Pancreas (tissue), 10 donors: Measurements from ENCODE around the gene TFF3. TPM values are rescaled to one million over a fixed set of nuclear protein-coding genes. Genes with fewer than 3 reads are reported as not detected.
A peak's percentile ranks its signal among the peaks of the same experiment; 100 is the strongest.

Experiments
- ATAC-seq, 4 donors: fragments of 200-7000 bp; cut with Tn5 transposase; one replicate each; pipeline versions ENCODE4 v1.8.0 to v1.9.1; 2020; ENCODE audit warnings: mild to moderate bottlenecking in 4 of 4, moderate library complexity in 4 of 4
- DNase-seq, 6 donors: peaks; one replicate each; pipeline ENCODE4 v3.0.0-alpha.2; 2020
- FAIRE-seq: peaks from 2 replicates; lab custom pipeline; 2012; peaks lifted over from hg19 to GRCh38; lab: Jason Lieb, UNC
- H3K27ac ChIP-seq, 4 donors: fragments of 200-600 bp; sonication (generic); 1 replicate in 3 of 4; 2 replicates in 1 of 4; pipeline versions ENCODE4 v1.5.0 to v1.8.0; 2020
- H3K27me3 ChIP-seq, 4 donors: fragments of 200-600 bp; one replicate each; pipeline ENCODE4 v1.8.0; 2021
- H3K36me3 ChIP-seq, 3 donors: fragments of 200-600 bp; sonication (generic) in 1 of 3; one replicate each; pipeline versions ENCODE4 v1.5.0 to v1.8.0; 2020 to 2021
- H3K4me1 ChIP-seq, 3 donors: fragments of 200-600 bp; one replicate each; pipeline ENCODE4 v1.8.0; 2021
- H3K4me3 ChIP-seq, 4 donors: fragments of 200-600 bp; sonication (generic) in 2 of 4; one replicate each; pipeline versions ENCODE4 v1.5.0 to v1.8.0; 2020 to 2021
- H3K9me3 ChIP-seq, 4 donors: fragments of 200-600 bp; one replicate each; pipeline ENCODE4 v1.8.0; 2021
- WGBS, 2 donors: extraction: QIAGEN DNeasy Blood & Tissue Kit; methylation state at CpG; one replicate each; pipeline ENCODE4 v1.1.7; 2013; 5-methylcytosine and 5-hydroxymethylcytosine counted together
- intact Hi-C, 3 donors: fragments of 100-400 bp; cut with DNase I; formaldehyde crosslinking; loops; one replicate each; pipeline versions ENCODE4 v1.11.1 to v1.14.2; 2022
- polyA plus RNA-seq, 2 donors: library from polyadenylated mRNA; stranded (reverse); fragments of 200-250 nt; gene quantifications; one replicate each; pipeline ENCODE4 v1.2.3, GENCODE V29; 2013
- total RNA-seq, 6 donors: library from RNA; stranded (reverse); fragmentation: NEBNext Ultra II Directional in 4 of 6; extraction: Animal tissue kit (Norgen Biotek cat#: 25700) in 4 of 6; gene quantifications; one replicate each; pipeline versions ENCODE4 v1.2.1 to v1.2.4, GENCODE V29; 2021 to 2023
- TF ChIP-seq, protein P1 (sequence below), 4 donors: fragments of 200-600 bp; sonication (generic) in 3 of 4; IDR thresholded peaks; one replicate each; pipeline versions ENCODE4 v1.5.0 to v1.8.0; 2021; ENCODE audit warnings: antibody characterized with exemption in 4 of 4
- donor health status: healthy with polysubstance abuse.
- donor health status: DM: no; HTN: no; CAD: no; lungs with moderate emphysema.
- donor health status: DM: no; HTN: no; CAD: no.
- donor health status: control.
- donor health status: control.
- donor health status: Bipolar disorder and iron deficiency.
- donor health status: DM: yes; HTN: yes; CAD: no.
- donor health status: DM: no; HTN: no; CAD: no.
- donor health status: DM: no; HTN: no; CAD: no.
- donor health status: DM: yes; HTN: yes; CAD: no.

The TFF3 gene
- total and polyA plus RNA-seq, 8 donors = 5.9 to 51.9 (median 11.3) TPM

DNA sequence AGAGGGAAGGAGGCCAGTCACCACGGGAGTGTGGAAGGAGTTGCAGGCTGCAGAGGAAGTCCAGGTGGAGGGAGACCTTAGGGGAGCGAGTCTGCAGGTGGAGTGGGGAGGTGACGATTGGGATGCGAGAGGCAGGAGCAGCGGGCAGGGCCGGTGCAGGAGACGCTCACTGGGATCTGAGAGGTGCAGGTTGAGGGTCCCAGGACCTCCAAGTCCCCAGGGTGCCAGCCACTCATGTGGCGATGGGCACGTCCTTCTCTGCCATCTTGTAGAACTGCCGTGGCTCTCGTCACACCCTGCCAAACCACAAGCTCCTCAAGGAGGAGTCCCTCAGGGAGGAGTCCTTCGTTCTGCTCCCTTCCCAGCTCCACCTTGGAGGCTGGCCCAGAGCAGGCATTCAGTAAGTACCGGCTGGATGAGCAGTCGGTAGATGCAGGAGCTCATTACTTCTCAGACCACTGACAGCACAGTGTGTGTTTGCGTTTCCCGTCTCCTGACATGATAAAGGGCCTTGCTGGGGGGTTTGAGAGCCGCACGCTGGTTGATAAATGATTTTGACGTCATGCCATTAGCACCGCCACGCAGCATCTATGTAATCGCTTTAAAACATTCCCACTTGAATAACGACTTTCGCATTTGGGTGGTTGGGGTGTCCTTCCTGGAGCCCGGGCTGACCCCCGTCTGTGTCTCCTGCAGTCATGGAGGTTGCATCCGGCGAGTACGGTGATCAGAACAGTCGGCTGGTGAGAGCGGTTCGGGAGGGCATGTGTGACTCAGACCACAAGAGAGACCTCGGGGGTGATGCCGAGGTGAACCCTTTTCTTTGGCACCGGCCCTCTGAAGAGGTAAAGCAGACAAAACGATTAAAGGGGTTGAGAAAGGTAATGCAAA lies 27.8 kb downstream of the TFF3 start:
- no peak for FAIRE-seq
- TF ChIP-seq, protein P1, sequence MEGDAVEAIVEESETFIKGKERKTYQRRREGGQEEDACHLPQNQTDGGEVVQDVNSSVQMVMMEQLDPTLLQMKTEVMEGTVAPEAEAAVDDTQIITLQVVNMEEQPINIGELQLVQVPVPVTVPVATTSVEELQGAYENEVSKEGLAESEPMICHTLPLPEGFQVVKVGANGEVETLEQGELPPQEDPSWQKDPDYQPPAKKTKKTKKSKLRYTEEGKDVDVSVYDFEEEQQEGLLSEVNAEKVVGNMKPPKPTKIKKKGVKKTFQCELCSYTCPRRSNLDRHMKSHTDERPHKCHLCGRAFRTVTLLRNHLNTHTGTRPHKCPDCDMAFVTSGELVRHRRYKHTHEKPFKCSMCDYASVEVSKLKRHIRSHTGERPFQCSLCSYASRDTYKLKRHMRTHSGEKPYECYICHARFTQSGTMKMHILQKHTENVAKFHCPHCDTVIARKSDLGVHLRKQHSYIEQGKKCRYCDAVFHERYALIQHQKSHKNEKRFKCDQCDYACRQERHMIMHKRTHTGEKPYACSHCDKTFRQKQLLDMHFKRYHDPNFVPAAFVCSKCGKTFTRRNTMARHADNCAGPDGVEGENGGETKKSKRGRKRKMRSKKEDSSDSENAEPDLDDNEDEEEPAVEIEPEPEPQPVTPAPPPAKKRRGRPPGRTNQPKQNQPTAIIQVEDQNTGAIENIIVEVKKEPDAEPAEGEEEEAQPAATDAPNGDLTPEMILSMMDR (IDR thresholded peaks at IDR 0.05) = no peak
- H3K4me1 ChIP-seq = no peaks in the 10 kb centered on the region
- no peak for DNase-seq
- 75 to 83% methylated on average over 36 of the region's 36 CpGs for WGBS, 2 donors
- no peaks in the 10 kb centered on the region for H3K27me3 ChIP-seq
- intact Hi-C loops = no loop called here
- no peaks in the 10 kb centered on the region for H3K9me3 ChIP-seq
- no peaks in the 10 kb centered on the region for H3K36me3 ChIP-seq
- no peak overlapping the region for H3K27ac ChIP-seq
- peak in 2 of 4 donors; percentile 28 to 60 for ATAC-seq
- no peak overlapping the region for H3K4me3 ChIP-seq

DNA sequence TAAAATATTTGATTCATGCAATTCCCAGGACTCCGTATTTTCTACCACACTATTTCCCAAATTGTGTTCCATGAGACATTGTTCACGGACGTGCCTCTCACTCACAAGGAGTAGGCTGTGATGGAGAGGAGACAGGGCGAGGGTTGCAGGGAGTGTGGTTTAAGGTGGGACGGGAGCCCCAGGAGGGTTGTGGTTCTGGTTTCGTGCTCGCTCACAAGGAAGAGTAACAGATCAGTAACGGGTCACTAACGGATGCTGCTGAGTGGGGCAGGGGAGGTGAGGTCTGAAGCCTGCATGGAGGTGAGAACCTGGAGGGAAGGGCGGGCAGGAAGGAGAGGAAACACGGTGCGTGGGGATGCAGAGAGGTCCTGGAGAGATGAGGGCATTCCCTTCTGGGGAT lies 28.8 kb downstream of the TFF3 start:
- Histone ChIP-seq H3K4me1 (no peaks in the 10 kb centered on the region), H3K9me3 (no peaks in the 10 kb centered on the region), H3K27me3 (no peaks in the 10 kb centered on the region), H3K27ac (no peak overlapping the region), H3K4me3 (no peak overlapping the region), H3K36me3 (no peaks in the 10 kb centered on the region)
- no peak for DNase-seq
- TF ChIP-seq, protein P1 (IDR thresholded peaks at IDR 0.05) = no peak
- intact Hi-C loops = no loop called here
- no peak for FAIRE-seq
- WGBS, 2 donors = 76 to 90% methylated on average over 12 of the region's 12 CpGs
- no peak for ATAC-seq

DNA sequence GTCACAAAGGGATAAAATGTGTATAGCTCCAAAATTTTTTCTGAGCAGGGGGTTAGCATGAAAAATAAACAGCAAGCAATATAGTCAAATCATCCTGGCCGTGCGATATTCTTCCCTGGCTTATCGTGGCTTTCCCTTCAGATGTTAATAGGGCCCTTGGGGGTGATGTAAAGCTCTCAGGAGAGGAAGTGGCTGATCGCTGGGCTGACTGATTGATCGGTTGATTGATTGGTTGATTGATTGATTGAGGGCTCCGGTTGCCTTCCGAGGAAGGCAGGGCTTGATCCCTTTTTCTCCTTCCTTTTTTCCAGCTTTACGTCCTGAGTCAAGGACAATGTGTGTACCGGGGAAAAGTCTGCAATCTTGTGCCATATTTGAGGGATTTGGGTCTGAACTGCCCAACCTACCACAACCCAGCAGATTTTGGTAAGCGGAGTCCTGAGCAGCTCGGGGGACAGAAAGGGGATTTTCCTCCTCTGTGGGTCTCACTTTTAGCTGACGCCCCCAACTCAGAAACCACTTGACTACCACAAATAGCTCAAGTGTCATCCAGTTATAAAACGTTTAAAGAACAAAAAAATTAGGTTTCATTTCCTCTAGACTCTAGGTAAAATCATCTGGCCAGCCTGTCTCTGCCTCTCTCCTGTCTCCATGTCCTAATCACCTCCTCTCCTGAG lies 29.5 kb downstream of the TFF3 start:
- H3K36me3 ChIP-seq = no peaks in the 10 kb centered on the region
- 75 to 89% methylated on average over 13 of the region's 13 CpGs for WGBS, 2 donors
- FAIRE-seq = no peak

DNA sequence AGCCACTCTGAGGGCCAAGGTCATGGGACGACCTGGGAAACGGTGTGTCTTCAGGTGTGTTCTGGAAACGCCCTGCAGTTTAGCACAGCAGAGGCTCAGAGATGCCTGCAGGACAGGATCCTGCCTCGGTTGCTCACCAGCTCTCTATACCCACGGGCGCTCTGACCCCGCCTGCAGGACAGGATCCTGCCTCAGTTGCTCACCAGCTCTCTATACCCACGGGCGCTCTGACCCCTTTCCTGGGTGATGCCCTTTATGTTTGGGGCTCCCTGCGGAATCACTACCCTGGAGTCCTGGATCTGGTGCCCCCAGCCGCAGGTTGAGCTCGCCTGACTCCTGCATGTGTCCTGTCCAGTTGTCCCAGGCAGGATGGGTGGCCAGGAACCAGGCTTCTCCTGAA lies 32.5 kb downstream of the TFF3 start:
- Histone ChIP-seq H3K4me3 (no peak overlapping the region), H3K36me3 (no peaks in the 10 kb centered on the region), H3K27ac (no peak overlapping the region), H3K9me3 (no peaks in the 10 kb centered on the region), H3K4me1 (no peaks in the 10 kb centered on the region), H3K27me3 (no peaks in the 10 kb centered on the region)
- WGBS, 2 donors = 80 to 87% methylated on average over 12 of the region's 12 CpGs
- ATAC-seq (no peak), FAIRE-seq (no peak), DNase-seq (no peak)
- intact Hi-C loops = no loop called here
- TF ChIP-seq, protein P1 (IDR thresholded peaks at IDR 0.05) = no peak

More for the DNA sequence above, 29.5 kb downstream of the TFF3 start:
- ATAC-seq (no peak), DNase-seq (no peak)
- intact Hi-C loops = no loop called here
- TF ChIP-seq, protein P1 (IDR thresholded peaks at IDR 0.05) = no peak
- H3K27ac ChIP-seq = no peak overlapping the region
- no peak overlapping the region for H3K4me3 ChIP-seq
- H3K4me1 ChIP-seq = no peaks in the 10 kb centered on the region
- H3K27me3 ChIP-seq = no peaks in the 10 kb centered on the region
- no peaks in the 10 kb centered on the region for H3K9me3 ChIP-seq
